ENCODE measurements around the gene CYFIP1. TPM values are rescaled to one million over a fixed set of nuclear protein-coding genes. Genes with fewer than 3 reads are reported as not detected.

The CYFIP1 gene
- total RNA-seq, 1 donor from 2014 or later = 127 TPM

Other genes with a start within 250 kb of the CYFIP1 start
- 44.9 TPM for gene NIPA1, start 193.7 kb downstream of the CYFIP1 start, total RNA-seq
- 52.6 TPM for gene NIPA2, start 141.7 kb downstream of the CYFIP1 start, total RNA-seq
- 10.2 TPM for gene TUBGCP5, start 59.2 kb upstream of the CYFIP1 start, total RNA-seq
- not detected for gene GOLGA6L1, start 156.5 kb upstream of the CYFIP1 start, total RNA-seq